SK-N-MC (cell line): ENCODE results near the gene TTC7B.

Experiments used
- DNase-seq: peaks from one replicate; pipeline ENCODE4 v3.0.0-alpha.2; 2011; ENCODE audit warnings: low read depth, low spot score
- H3K27ac ChIP-seq: fragments of 200-600 bp; sonication (generic); 2 replicates; pipeline ENCODE4 v1.5.1; 2016; ENCODE audit warnings: mixed run types
- H3K36me3 ChIP-seq: fragments of 200-600 bp; sonication (generic); 2 replicates; pipeline ENCODE4 v1.6.1; 2017; ENCODE audit warnings: antibody characterized with exemption, low read length, mixed read lengths; ENCODE audit not compliant: insufficient read depth
- H3K4me3 ChIP-seq: fragments of 200-600 bp; sonication (generic); 2 replicates; pipeline ENCODE4 v1.5.1; 2016
- H3K9ac ChIP-seq: fragments of 200-600 bp; sonication (generic); 2 replicates; pipeline ENCODE4 v1.8.0; 2017; ENCODE audit warnings: mixed run types, mixed read lengths; ENCODE audit not compliant: insufficient read length
- H3K9me3 ChIP-seq: fragments of 200-600 bp; sonication (generic); 2 replicates; pipeline ENCODE4 v1.6.1; 2017; ENCODE audit warnings: low read depth, mild to moderate bottlenecking, antibody characterized with exemption, low read length, moderate library complexity, mixed read lengths
- EZH2 ChIP-seq: fragments of 200-600 bp; sonication (generic); IDR thresholded peaks from one replicate; pipeline ENCODE4 v1.6.1; 2017; ENCODE audit warnings: antibody characterized with exemption
- FOXP2 ChIP-seq: optimal IDR thresholded peaks from 2 replicates; pipeline ENCODE3; 2011; ENCODE audit warnings: mild to moderate bottlenecking, moderate library complexity; ENCODE audit not compliant: insufficient read depth; ENCODE audit errors: extremely low read length, control extremely low read depth
- POLR2AphosphoS5 ChIP-seq: IDR thresholded peaks from 2 replicates; pipeline ENCODE4 v1.6.1; 2012; ENCODE audit warnings: mild to moderate bottlenecking, low read depth, low read length, borderline replicate concordance

The TTC7B gene

GRCh38 chr14:90567191-90567590, 249.0 kb downstream of the TTC7B start:
- no peak overlapping the region for H3K27ac ChIP-seq
- DNase-seq = no peak
- no peak overlapping the region for H3K9ac ChIP-seq
- H3K9me3 ChIP-seq = no peaks in the 10 kb centered on the region
- TF ChIP-seq POLR2AphosphoS5 (no peak), FOXP2 (no peak), EZH2 (no peak)
- H3K36me3 ChIP-seq = no peaks in the 10 kb centered on the region
- no peak overlapping the region for H3K4me3 ChIP-seq

GRCh38 chr14:90566481-90566880, 249.7 kb downstream of the TTC7B start:
- TF ChIP-seq FOXP2 = no peak
- no peak overlapping the region for H3K4me3 ChIP-seq
- H3K27ac ChIP-seq = no peak overlapping the region
- no peaks in the 10 kb centered on the region for H3K36me3 ChIP-seq
- no peak overlapping the region for H3K9ac ChIP-seq
- DNase-seq = no peak
- H3K9me3 ChIP-seq = no peaks in the 10 kb centered on the region

GRCh38 chr14:90564496-90564895, 251.7 kb downstream of the TTC7B start:
- DNase-seq = no peak
- TF ChIP-seq FOXP2 (no peak), POLR2AphosphoS5 (no peak), EZH2 (no peak)
- H3K36me3 ChIP-seq = no peaks in the 10 kb centered on the region

GRCh38 chr14:90562652-90563051, 253.6 kb downstream of the TTC7B start:
- Histone ChIP-seq H3K9me3 (no peaks in the 10 kb centered on the region), H3K9ac (no peak overlapping the region), H3K27ac (no peak overlapping the region), H3K4me3 (no peak overlapping the region), H3K36me3 (no peaks in the 10 kb centered on the region)
- no peak for DNase-seq
- TF ChIP-seq EZH2 (no peak), POLR2AphosphoS5 (no peak), FOXP2 (no peak)

More at GRCh38 chr14:90564496-90564895, 251.7 kb downstream of the TTC7B start:
- H3K9ac ChIP-seq = no peak overlapping the region
- H3K9me3 ChIP-seq = no peaks in the 10 kb centered on the region
- no peak overlapping the region for H3K27ac ChIP-seq
- no peak overlapping the region for H3K4me3 ChIP-seq

DNA sequence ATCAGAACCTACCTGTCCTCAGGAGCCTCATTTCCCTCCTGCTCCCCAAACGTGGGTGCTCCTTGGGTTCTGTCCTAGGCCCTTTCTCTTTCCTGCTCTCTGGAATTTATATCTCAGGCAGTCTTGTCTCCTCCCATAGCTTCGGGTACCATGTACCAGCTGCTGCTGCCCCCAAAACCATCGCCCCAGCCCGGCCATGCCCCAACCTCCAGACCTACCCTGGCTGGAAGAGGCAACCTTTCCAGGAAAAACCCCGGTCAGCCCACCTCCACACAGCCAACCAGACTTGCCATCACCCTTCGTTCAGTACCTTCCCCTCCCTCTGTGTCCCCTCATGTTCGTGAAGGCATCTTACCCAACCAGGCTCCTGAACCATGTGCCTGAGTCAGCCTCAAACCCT, 254.3 kb downstream of the TTC7B start:
- no peaks in the 10 kb centered on the region for H3K36me3 ChIP-seq
- H3K27ac ChIP-seq = no peak overlapping the region
- TF ChIP-seq EZH2 (no peak), POLR2AphosphoS5 (no peak), FOXP2 (no peak)
- no peak overlapping the region for H3K9ac ChIP-seq
- no peak for DNase-seq
- no peak overlapping the region for H3K4me3 ChIP-seq
- no peaks in the 10 kb centered on the region for H3K9me3 ChIP-seq

GRCh38 chr14:90560991-90561390, 255.2 kb downstream of the TTC7B start:
- Histone ChIP-seq H3K27ac (no peak overlapping the region), H3K9me3 (no peaks in the 10 kb centered on the region), H3K36me3 (no peaks in the 10 kb centered on the region), H3K9ac (no peak overlapping the region), H3K4me3 (no peak overlapping the region)
- no peak for TF ChIP-seq EZH2
- TF ChIP-seq FOXP2 = no peak
- TF ChIP-seq POLR2AphosphoS5 = no peak
- DNase-seq = no peak

DNA sequence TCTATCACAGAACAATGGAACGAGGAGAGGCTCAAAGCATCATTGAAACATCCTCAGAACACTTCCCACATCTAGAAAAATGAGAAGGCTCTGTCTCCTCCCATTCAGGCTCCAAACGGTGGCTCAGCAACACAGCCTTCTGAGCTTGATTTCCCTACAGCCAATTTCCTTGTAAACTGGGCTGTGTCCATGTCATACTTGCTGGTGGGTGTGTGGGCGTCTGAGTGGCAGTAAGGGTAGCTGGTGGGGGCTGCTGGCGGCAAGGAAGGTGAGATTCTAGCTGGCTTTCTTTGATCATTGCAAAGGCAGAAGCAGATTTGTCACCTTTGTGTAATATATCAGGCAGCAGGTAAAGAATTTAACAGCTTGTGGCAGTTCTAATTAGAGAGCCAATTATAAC, 255.7 kb downstream of the TTC7B start:
- DNase-seq = no peak
- TF ChIP-seq EZH2 (no peak), POLR2AphosphoS5 (no peak), FOXP2 (no peak)
- Histone ChIP-seq H3K9ac (no peak overlapping the region), H3K9me3 (no peaks in the 10 kb centered on the region), H3K27ac (no peak overlapping the region), H3K36me3 (no peaks in the 10 kb centered on the region), H3K4me3 (no peak overlapping the region)

DNA sequence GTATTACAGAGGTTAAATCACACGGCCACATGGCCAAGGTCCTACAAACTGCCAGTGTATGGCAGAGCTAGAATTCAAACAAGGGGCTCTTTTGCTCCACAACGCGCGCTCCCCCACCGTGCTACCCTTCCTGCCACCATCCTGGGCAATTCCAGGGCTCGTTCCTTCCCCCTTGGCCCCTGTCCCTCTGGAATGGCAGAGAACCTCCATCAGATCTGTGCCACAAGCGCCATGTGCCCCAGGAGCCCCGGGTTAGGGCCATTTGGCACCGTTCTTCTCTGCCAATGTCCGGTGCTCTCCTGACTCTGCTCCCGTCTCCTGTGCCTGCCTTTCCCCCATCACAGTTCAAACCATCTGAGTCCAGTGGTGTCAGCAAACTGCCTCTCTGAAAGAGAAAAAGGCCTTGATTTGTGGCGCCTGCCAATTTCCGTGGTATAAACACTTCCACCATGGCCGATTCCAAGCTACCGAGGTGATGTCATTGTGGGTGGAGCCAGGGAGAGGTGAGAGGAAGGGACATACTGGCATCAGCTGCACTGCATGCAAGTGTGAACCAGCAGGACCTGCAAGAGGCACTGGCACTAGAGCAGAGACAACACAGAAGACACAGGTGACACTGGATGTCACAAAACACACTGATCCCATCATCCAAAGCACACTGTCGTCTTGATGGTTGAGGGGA, 256.3 kb downstream of the TTC7B start:
- TF ChIP-seq POLR2AphosphoS5 (no peak), FOXP2 (no peak), EZH2 (no peak)
- Histone ChIP-seq H3K9ac (no peak overlapping the region), H3K9me3 (no peaks in the 10 kb centered on the region), H3K27ac (no peak overlapping the region), H3K36me3 (no peaks in the 10 kb centered on the region), H3K4me3 (no peak overlapping the region)
- DNase-seq = no peak
